ENCODE data around the gene FBXL19.

FBXL19 gene

DNA sequence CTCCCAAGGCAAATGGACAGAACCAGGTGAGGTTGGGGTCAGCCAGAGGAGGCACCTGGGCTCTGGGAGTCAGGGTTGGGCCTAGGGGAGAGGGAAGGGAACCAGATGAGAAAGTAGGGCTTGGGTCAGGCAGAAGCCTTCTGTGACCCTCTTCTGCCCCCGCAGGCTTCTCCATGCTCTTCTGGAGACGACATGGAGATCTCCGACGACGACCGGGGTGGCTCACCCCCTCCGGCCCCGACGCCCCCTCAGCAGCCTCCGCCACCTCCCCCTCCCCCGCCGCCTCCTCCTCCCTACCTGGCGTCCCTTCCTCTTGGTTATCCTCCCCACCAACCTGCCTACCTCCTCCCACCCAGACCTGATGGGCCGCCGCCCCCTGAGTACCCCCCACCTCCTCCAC lies 42.1 kb downstream of the FBXL19 start:
- no peak for DNase-seq

DNA sequence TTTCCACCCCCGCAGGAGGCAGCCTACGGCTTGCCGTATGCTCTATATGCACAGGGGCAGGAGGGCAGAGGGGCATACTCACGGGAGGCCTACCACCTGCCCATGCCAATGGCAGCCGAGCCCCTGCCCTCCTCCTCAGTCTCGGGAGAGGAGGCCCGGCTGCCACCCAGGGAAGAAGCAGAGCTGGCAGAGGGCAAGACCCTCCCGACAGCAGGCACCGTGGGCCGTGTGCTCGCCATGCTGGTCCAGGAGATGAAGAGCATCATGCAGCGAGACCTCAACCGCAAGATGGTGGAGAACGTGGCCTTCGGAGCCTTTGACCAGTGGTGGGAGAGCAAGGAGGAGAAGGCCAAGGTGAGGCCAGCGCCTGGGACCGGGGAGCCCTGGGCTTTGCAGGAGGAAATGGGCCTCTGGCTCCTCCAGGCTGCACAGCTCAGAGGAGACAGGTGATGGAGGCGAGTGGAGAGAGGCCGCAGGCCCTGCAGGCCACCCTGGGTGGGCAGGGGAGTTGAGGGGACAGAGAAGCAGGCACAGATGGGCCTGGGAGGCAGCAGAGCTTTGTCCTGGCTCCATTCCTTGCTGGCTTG lies 42.8 kb downstream of the FBXL19 start:
- no peak for DNase-seq

DNA sequence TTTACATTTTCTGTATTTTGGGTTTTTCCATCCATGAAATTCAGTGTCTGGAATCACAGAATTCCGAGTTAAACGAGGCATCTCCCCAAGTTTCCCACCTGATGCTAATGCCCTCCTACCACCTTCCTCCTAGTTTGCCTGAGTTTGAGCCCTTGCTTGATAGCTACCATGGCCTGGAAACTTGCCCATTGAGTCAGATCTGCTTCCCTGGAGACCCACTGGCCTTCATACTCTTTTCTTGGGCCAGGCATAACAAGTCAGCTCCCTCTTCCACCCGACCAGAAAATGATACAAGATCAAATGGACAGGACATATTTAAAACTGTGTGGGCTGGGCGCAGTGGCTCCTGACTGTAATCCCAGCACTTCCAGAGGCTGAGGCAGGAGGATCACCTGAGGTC lies 44.4 kb downstream of the FBXL19 start:
- DNase-seq: no peak

DNA sequence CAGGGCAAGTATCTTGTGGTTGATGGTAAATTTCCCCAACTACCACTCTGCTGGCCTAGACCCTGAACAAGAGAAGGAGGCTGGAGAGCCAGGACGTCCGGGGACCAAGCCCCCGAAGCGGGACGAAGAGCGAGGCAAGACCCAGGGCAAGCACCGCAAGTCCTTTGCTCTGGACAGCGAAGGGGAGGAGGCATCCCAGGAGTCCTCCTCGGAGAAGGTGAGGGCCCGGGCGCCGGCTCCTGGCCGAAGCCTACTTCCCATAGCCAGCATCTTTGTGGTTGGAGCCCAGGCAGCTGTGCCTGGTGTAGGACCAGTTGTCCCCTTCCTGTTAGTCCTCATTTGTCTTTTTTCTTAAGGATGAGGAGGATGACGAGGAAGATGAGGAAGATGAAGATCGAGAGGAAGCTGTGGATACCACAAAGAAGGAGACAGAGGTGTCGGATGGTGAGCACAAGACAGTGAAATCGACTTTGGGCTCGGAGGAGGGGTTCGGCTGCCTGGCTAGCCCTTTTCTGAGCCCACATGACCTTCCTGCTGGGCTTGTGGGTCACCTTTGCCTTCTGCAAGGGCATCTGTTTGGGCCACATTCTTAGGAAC lies 46.0 kb downstream of the FBXL19 start:
- no peak for DNase-seq

DNA sequence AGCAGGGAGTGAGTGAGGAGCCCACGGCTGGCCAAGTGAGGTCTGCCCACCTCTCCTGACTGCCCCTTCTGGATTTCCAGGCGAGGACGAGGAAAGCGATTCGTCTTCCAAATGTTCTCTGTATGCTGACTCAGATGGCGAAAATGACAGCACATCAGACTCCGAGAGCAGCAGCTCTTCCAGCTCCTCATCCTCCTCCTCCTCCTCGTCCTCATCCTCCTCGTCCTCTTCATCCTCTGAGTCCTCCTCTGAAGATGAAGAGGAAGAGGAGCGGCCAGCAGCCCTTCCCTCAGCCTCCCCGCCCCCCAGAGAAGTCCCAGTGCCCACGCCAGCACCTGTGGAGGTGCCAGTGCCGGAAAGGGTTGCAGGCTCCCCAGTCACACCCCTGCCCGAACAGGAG lies 47.9 kb downstream of the FBXL19 start:
- DNase-seq: no peak

DNA sequence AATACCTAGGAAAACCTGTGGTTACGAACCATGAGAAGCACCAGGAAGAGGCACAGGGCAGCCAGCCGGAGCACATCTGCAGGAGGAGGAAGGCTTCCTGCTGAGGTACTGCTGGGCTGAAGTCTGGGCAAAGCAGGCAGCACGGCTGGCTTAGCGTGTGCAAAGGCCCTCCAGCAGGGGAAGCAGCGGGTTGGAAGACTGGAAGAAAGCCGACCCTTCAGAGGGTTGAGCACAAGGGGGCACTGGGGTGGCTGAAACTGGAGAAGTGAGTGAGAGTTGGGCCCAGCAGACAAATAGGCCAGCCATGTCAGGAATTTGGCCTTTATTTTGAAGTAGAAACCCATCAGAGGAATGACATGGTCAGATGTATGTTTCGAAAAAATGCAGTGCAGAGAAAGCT lies 49.5 kb downstream of the FBXL19 start:
- no peak for DNase-seq

DNA sequence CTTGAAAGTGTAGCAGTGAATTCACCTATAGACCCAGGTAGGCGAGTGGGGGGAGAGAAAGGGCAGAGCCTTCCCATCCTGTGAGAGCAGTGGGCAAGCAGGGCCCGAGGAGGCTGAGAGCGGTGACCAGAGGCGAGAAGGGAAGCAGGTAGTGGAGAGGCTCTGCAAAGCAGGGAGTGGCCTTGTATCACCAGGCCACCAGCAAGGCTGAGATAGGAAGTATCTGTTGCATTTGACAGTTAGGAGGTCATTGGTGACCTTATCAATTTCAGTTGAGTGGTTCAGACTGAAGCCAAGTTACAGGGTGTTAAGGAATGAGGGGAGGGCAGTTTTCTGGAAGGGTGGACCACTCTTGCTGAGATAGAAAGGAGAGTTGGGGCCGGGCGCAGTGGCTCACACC lies 51.0 kb downstream of the FBXL19 start:
- no peak for DNase-seq

DNA sequence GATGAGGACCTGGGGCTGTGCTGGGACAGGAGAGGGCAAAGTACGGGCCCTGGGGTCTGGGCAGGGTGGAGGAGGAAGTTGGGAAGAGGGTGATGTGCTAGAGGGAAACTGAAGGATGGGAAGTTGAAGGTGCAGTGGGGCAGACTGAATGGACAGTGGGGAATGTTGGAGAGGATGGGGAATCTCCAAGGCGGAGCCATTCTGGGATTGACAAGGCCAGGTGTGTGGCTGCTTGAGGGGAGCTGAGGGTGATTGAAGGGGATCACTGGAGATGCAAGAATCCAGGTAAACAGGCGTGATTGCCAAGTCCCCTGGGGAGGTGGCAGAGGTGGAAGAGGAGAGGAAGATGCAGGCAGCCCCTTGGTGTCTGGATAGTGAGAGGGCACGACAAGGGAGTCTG lies 53.1 kb downstream of the FBXL19 start:
- no peak for DNase-seq

DNA sequence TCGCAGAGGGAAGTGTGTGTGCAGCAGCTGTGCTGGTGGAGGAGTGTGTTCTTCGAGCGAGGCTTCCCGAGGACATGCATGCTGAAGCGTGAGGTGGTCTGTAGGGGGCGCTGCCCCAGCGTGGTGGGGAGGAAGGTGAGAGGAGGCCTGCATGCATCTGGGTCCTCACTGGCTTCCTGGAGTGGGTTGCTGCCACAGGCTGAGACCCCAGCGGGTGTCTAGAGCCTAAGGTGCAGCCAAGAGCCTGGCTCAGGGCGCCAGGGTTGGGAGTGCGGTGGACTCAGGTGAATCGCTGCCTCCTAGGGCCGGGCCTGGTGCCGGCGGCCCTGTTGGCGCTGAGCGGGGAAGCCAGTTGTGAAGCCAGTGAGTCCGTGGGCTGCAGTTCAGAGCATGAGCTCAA lies 54.1 kb downstream of the FBXL19 start:
- DNase-seq: no peak

DNA sequence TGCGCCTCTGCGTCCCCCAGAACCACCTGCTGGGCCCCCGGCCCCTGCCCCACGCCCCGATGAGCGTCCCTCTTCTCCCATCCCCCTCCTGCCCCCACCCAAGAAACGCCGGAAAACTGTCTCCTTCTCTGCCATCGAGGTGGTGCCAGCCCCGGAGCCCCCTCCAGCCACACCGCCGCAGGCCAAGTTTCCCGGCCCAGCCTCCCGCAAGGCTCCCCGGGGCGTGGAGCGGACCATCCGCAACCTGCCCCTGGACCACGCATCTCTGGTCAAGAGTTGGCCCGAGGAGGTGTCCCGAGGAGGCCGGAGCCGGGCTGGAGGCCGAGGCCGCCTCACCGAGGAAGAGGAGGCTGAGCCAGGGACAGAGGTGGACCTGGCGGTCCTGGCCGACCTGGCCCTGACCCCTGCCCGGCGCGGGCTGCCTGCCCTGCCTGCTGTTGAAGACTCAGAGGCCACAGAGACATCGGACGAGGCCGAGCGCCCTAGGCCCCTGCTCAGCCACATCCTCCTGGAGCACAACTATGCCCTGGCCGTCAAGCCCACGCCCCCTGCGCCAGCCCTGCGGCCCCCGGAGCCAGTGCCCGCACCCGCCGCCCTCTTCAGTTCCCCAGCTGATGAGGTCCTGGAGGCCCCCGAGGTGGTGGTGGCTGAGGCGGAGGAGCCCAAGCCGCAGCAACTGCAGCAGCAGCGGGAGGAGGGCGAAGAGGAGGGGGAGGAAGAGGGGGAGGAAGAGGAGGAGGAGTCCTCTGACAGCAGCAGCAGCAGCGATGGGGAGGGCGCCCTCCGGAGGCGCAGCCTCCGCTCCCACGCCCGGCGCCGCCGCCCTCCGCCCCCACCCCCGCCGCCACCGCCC lies 56.0 kb downstream of the FBXL19 start:
- no peak for DNase-seq

DNA sequence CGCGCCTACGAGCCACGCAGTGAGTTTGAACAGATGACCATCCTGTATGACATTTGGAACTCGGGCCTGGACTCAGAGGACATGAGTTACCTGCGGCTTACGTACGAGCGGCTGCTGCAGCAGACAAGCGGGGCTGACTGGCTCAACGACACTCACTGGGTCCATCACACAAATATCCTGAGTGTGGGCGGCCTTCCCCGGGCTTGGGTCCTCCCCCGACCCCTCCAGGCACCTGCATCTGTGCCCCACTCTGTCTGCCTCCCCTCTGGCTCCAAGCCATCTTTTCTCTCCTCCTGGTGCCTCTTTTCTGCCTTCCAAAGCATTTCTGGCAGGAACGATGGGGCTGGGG lies 56.6 kb downstream of the FBXL19 start:
- no peak for DNase-seq

DNA sequence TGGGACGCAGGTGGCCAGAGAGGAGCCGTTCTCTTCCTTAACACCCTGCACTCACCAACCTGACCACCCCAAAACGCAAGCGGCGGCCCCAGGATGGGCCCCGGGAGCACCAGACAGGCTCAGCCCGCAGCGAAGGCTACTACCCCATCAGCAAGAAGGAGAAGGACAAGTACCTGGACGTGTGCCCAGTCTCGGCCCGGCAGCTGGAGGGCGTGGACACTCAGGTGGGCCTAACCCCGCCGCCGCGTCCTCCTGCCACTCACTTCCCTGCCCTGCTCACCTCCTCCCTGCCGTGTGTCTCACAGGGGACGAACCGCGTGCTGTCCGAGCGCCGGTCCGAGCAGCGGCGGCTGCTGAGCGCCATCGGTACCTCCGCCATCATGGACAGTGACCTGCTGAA lies 57.1 kb downstream of the FBXL19 start:
- no peak for DNase-seq

DNA sequence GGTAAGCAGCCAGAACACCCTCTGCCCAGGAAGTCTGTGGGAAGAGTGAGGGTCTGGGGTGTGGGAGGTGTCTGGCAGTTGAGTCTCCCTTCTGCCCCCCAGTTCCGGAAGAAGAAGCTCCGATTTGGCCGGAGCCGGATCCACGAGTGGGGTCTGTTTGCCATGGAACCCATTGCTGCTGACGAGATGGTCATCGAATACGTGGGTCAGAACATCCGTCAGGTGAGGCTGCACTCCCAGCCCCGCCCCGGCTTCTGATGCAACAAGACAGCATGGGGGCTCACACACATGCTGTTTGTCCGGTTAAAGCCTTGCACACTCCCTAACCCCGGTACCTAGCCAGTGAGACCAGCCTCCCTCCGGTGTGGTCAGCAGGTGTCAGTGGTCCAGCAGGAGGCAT lies 57.6 kb downstream of the FBXL19 start:
- DNase-seq: no peak

DNA sequence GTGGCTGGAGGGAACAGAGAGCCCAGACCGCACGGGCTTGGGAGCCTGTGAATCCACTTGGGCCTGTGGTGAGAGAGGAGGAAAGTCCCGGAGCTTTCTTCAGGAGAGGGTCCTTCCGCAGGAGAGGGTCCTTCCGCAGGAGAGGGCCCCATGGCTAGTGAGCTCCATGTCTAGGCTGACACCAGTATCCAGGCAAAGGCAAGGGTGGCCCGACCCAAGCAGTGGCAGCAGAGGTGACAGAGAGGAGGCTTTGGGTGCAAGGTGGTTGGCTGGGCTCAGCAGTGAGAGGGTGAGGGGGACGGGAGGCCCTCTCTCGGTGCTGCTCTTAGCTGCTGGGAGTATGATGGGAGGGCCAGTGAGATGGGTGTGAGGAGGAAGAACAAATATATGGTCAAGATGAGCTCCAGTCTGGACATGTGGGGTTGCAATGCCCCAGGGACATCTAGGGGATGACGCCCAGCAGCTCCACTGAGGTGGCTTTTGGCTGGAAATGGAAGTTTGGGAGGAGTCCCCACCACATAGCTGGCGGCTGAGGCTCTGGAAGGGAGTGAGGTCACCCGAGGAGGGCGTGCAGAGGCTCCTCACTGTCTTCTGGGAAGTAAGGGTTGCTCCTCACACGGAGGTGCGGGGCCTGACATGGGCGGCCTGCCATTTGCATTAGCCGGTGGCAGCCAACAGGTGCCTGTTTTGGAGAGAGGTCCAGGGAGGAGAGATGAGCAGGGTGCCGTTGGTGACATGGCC lies 59.3 kb downstream of the FBXL19 start:
- no peak for DNase-seq

DNA sequence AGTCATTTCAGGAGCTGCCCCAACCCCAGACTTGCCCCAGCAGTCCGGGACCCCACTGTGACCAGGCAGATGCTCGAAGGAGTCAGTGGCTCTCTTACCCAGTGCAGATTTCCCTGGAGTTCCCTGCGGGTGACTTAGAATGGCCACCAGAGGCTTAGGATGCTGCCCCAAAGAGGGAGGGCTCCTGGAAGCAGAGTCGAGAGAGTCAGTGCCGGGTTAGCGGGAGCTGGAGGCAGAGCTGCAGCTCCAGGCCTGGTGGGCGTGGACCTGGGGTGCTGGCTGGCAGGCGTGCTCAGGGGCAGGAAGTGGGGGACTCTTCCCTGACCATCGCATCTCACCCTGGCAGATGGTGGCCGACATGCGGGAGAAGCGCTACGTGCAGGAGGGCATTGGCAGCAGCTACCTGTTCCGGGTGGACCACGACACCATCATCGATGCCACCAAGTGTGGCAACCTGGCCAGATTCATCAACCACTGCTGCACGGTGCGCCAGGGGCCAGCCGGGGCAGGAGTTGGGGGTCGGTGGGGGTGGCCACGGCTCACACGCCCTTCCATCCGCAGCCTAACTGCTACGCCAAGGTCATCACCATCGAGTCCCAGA lies 60.0 kb downstream of the FBXL19 start:
- no peak for DNase-seq

DNA sequence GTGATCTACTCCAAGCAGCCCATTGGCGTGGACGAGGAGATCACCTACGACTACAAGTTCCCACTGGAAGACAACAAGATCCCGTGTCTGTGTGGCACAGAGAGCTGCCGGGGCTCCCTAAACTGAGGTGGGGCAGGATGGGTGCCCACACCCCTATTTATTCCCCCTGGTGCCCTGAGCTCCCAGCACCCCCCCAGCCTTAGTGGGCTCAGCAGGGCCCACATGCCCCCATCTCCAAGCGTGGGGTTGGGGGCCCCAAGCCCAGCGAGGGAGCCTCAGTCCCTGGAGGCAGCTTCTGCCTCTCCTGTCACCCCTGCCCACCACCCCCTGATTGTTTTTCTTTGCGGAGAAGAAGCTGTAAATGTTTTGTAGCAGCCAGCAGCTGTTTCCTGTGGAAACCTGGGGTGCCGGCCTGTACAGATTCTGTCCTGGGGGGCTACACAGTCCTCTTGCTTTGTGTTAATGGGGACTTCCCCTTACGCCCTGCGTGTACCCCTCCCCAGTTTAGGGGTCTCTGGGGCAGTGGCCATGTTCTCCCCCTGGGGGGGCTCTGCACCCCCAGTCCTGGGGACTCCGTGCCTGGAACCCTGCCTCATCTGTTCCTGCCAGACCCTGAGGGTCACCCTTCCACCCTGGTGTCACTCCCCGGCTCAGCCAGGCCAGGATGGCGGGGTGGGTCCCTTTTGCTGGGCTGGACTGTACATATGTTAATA lies 60.7 kb downstream of the FBXL19 start:
- no peak for DNase-seq

DNA sequence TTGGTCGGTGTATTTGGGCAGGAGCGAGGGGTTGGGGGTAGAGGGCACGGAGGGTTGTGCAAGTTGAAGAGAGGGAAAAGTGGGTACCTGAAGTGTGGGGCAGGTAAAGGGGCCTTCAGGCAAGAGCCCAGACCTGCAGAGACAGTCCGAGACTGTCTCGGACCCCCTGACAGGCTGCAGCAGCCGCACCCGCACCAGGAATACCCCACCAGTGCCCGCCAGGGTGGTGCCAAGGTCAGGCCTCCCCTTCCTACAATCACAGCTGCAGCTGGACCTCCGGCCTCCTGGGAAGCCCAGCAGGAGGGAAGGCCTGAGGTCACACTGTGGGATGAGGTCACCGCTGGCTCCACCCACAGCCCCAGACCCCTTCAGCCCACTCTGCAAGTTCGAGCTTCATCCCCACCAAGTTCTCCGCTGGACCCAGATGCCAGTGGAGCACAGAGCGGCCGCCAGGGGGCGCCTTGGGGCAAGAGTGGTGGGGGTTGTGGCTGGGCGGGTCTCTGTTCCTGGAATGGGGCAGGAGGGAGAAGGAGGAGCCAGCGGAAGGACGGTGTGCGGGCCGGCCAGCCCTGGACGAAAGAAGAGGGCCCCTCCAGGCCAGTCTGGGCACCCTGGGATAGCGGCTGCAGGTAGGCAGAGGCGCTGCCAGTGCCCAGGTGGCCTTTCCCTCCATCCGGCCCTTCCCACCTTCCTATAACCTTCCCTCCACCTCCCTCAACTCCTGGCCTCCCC lies 61.5 kb downstream of the FBXL19 start, which contains the start of gene HSD3B7:
Gene HSD3B7, plus strand, starts transcription at position 539 of the 732 bp plus-strand sequence. CDS start 452 bp downstream, outside the sequence.
- DNase-seq: peak; percentile 67 to 97

DNA sequence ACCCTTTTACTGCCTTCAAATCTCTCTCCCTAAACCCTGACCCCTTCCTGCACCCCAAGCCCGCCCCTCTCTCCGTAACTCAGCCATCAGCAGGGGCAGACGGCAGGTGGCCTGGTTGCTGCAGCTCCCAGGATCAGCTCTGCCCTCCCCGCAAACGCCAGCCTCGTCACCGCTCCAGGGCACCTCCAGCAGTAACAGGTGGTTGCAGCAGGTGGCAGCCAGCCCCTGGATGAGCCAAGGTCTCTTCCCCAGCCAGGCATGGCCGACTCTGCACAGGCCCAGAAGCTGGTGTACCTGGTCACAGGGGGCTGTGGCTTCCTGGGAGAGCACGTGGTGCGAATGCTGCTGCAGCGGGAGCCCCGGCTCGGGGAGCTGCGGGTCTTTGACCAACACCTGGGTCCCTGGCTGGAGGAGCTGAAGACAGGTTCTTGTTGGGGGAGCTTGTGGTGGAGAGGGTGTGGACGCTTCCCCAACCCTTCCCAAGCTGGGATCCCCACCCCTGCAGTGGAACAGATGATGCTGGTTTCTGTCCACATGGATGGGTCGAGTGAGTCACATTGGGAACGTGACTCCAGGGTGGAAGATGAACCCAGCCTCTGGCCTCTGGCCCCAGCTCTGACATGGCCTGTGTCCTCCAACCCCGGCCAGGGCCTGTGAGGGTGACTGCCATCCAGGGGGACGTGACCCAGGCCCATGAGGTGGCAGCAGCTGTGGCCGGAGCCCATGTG lies 62.2 kb downstream of the FBXL19 start:
- DNase-seq: no peak

DNA sequence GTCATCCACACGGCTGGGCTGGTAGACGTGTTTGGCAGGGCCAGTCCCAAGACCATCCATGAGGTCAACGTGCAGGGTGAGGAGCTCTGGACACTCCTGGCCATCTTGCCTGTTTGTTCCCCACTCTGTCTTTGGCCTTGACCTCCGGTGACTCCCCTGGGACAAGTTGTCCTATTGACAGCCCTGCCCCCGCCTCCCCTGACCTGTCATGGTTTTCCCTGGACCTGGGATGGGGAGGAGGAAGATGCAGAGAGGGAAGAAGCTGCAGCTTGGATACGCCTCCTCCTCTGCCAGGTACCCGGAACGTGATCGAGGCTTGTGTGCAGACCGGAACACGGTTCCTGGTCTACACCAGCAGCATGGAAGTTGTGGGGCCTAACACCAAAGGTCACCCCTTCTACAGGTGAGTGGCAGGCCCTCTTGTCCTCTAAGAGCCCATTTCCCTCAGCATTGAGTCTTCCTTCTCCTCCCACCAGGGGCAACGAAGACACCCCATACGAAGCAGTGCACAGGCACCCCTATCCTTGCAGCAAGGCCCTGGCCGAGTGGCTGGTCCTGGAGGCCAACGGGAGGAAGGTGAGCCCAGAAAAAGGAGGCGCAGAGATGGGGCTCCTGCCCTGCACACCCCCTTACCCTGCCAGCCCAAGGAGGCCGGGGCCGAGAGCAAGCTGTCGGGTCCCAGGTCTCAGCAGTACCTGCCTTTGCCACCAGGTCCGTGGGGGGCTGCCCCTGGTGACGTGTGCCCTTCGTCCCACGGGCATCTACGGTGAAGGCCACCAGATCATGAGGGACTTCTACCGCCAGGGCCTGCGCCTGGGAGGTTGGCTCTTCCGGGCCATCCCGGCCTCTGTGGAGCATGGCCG lies 63.0 kb downstream of the FBXL19 start:
- no peak for DNase-seq

DNA sequence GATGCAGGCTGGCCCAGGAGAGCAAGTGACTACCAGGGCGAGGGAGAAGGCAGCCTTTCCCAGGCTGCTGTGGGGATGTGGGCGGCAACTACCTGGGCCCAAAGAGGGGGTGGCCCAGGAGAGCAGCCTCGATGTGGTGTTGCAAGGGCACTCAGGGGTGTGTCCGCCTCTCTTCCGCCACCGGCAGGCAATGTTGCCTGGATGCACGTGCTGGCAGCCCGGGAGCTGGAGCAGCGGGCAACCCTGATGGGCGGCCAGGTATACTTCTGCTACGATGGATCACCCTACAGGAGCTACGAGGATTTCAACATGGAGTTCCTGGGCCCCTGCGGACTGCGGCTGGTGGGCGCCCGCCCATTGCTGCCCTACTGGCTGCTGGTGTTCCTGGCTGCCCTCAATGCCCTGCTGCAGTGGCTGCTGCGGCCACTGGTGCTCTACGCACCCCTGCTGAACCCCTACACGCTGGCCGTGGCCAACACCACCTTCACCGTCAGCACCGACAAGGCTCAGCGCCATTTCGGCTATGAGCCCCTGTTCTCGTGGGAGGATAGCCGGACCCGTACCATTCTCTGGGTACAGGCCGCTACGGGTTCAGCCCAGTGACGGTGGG lies 64.3 kb downstream of the FBXL19 start:
- DNase-seq: no peak

Data from inflammatory macrophage treated with lipopolysaccharide for 1 hour (primary cell).